ENCODE measurements around the gene PRKAR2A. TPM values are rescaled to one million over a fixed set of nuclear protein-coding genes. Genes with fewer than 3 reads are reported as not detected.
A peak's percentile ranks its signal among the peaks of the same experiment; 100 is the strongest.

PRKAR2A gene
- polyA plus RNA-seq, 1 experiment: 20.7 TPM

DNA sequence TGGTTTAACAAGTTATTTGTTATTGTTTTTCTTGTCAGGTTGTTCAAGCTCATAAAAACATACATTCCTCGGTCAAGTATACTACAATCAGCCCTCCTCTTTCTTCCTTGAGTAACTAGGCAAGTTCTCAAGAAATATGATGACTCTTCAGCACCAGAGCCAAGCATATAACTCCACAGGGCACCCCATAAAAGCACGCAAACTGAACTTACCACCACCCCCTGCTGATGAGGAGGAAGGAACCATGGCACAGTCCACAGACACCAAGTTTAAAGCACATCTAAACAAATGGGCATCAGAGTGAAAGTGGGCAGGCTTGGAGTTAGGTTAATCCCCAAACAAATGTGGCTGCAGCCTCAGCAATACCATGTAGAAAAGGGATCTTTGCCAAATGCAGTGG, 135.9 kb downstream of the PRKAR2A start:
- TF ChIP-seq, protein P1, sequence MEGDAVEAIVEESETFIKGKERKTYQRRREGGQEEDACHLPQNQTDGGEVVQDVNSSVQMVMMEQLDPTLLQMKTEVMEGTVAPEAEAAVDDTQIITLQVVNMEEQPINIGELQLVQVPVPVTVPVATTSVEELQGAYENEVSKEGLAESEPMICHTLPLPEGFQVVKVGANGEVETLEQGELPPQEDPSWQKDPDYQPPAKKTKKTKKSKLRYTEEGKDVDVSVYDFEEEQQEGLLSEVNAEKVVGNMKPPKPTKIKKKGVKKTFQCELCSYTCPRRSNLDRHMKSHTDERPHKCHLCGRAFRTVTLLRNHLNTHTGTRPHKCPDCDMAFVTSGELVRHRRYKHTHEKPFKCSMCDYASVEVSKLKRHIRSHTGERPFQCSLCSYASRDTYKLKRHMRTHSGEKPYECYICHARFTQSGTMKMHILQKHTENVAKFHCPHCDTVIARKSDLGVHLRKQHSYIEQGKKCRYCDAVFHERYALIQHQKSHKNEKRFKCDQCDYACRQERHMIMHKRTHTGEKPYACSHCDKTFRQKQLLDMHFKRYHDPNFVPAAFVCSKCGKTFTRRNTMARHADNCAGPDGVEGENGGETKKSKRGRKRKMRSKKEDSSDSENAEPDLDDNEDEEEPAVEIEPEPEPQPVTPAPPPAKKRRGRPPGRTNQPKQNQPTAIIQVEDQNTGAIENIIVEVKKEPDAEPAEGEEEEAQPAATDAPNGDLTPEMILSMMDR (IDR thresholded peaks at IDR 0.05; ENCODE audit: low read depth, low read length): no peak
- no peak for DNase-seq (ENCODE audit: low read depth, low spot score)
- Histone ChIP-seq H3K4me3 (ENCODE audit: low read depth, low read length) (no peak overlapping the region), H3K27ac (ENCODE audit: low read depth, low read length) (no peak overlapping the region), H3K9me3 (ENCODE audit: control insufficient read depth, insufficient read depth, low read length) (no peaks in the 10 kb centered on the region), H3K27me3 (ENCODE audit: control insufficient read depth, insufficient read depth, low read length) (no peaks in the 10 kb centered on the region)
- CTCF ChIA-PET: interaction anchor here (1.6 kb wide), 1 partner anchor 28 kb away, joined by 5 read pairs; no protein-coding TSS in a partner anchor
- POLR2A ChIA-PET: no interaction called here

- no peak for DNase-seq (ENCODE audit: low read depth, low spot score)
- CTCF ChIA-PET: interaction anchor here (0.6 kb wide), 1 partner anchor 357 kb away, joined by 3 read pairs; no protein-coding TSS in a partner anchor
- TF ChIP-seq, protein P1 (IDR thresholded peaks at IDR 0.05; ENCODE audit: low read depth, low read length): no peak
- no peak overlapping the region for H3K4me3 ChIP-seq (ENCODE audit: low read depth, low read length)
- POLR2A ChIA-PET: interaction anchor here (0.6 to 1.9 kb wide), 3 partner anchors 8 to 269 kb away, joined by 3 to 8 read pairs (median 3); partner anchors contain the start of genes CCDC51, IP6K2, NCKIPSD and TMA7
- H3K27me3 ChIP-seq (ENCODE audit: control insufficient read depth, insufficient read depth, low read length): no peaks in the 10 kb centered on the region
- peak overlapping the region; percentile 65 for H3K27ac ChIP-seq (ENCODE audit: low read depth, low read length)
- H3K9me3 ChIP-seq (ENCODE audit: control insufficient read depth, insufficient read depth, low read length): no peaks in the 10 kb centered on the region
Observed at GRCh38 chr3:48709051-48709461, 138.6 kb downstream of the PRKAR2A start.

DNA sequence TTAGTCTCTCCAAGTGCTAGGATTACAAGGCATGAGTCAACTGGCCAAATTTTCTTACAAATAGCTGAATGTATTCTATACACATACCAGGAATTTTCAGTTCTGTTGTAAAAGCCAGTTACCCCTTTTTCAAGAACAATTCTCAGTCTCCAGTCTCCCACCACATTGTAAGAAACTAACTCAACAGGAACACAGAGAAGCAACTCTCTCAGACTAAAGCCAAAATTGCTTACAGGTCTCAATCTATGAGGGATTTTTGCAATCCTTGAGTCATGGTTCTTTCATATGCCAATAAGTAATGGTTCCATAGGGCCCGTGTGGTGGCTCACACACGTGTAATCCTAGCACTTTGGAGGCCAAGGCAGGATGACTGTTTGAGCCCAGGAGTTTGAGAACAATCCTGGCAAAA, 139.2 kb downstream of the PRKAR2A start:
- TF ChIP-seq, protein P1 (IDR thresholded peaks at IDR 0.05; ENCODE audit: low read depth, low read length): no peak
- H3K27ac ChIP-seq (ENCODE audit: low read depth, low read length): peak overlapping the region; percentile 65
- no peak for DNase-seq (ENCODE audit: low read depth, low spot score)
- H3K9me3 ChIP-seq (ENCODE audit: control insufficient read depth, insufficient read depth, low read length): no peaks in the 10 kb centered on the region
- no peak overlapping the region for H3K4me3 ChIP-seq (ENCODE audit: low read depth, low read length)
- ChIA-PET POLR2A (interaction anchor here (0.6 to 1.9 kb wide), 3 partner anchors 9 to 269 kb away, joined by 3 to 8 read pairs (median 3); partner anchors contain the start of genes CCDC51, IP6K2, NCKIPSD and TMA7), CTCF (interaction anchor here (0.6 to 1.0 kb wide), 2 partner anchors 31 to 358 kb away, joined by 3 to 4 read pairs; no protein-coding TSS in a partner anchor)
- no peaks in the 10 kb centered on the region for H3K27me3 ChIP-seq (ENCODE audit: control insufficient read depth, insufficient read depth, low read length)

DNA sequence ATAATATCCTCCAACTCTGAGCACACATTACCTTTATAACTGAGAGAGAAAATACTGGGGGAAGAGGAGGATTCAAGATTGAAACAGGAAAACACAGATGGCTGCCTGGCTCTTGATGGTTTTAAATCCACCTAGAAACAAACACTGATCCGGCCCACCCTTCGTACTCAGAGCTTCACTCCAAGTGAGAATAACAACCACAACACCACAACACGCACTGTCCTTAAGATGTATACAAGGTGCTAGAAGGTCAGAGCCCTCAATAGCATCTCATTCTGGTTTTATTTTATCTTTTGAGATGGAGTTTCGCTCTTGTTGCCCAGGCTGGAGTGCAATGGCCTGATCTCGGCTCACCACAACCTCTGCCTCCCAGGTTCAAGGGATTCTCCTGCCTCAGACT, 140.5 kb downstream of the PRKAR2A start:
- H3K27me3 ChIP-seq (ENCODE audit: control insufficient read depth, insufficient read depth, low read length): no peaks in the 10 kb centered on the region
- TF ChIP-seq, protein P1 (IDR thresholded peaks at IDR 0.05; ENCODE audit: low read depth, low read length): no peak
- no peak overlapping the region for H3K27ac ChIP-seq (ENCODE audit: low read depth, low read length)
- CTCF ChIA-PET: interaction anchor here (1.4 kb wide), 1 partner anchor 9 kb away, joined by 3 read pairs; no protein-coding TSS in a partner anchor
- no peak for DNase-seq (ENCODE audit: low read depth, low spot score)
- no peak overlapping the region for H3K4me3 ChIP-seq (ENCODE audit: low read depth, low read length)
- H3K9me3 ChIP-seq (ENCODE audit: control insufficient read depth, insufficient read depth, low read length): no peaks in the 10 kb centered on the region
- POLR2A ChIA-PET: interaction anchor here (1.0 kb wide), 1 partner anchor 9 kb away, joined by 3 read pairs; no protein-coding TSS in a partner anchor

- no peak overlapping the region for H3K27ac ChIP-seq (ENCODE audit: low read depth, low read length)
- H3K4me3 ChIP-seq (ENCODE audit: low read depth, low read length): no peak overlapping the region
- DNase-seq (ENCODE audit: low read depth, low spot score): no peak
- ChIA-PET POLR2A (no interaction called here), CTCF (no interaction called here)
- TF ChIP-seq, protein P1 (IDR thresholded peaks at IDR 0.05; ENCODE audit: low read depth, low read length): no peak
- H3K27me3 ChIP-seq (ENCODE audit: control insufficient read depth, insufficient read depth, low read length): no peaks in the 10 kb centered on the region
- H3K9me3 ChIP-seq (ENCODE audit: control insufficient read depth, insufficient read depth, low read length): no peaks in the 10 kb centered on the region
Observed at GRCh38 chr3:48702320-48702920, 145.3 kb downstream of the PRKAR2A start.
